ENCODE data around the gene DLGAP4.
"Not testable (repeated sequence)": the region's sequence is repeated elsewhere in the genome, so short reads cannot be mapped to it uniquely, and the experiment has no call there.

The DLGAP4 gene

GRCh38 chr20:36521526-36521925 lies 215.4 kb downstream of the DLGAP4 start:
- TF ChIP-seq CTCF (IDR thresholded peaks at IDR 0.05; ENCODE audit: low read depth, low read length), result no peak
- in situ Hi-C loops (cut with HindIII; ENCODE audit: low sequenced_read_pairs), result no loop called here
- H3K4me3 ChIP-seq (ENCODE audit: low read depth, low read length), result no peak overlapping the region
- no peak for DNase-seq (ENCODE audit: low read depth, low spot score)

GRCh38 chr20:36522412-36522811 lies 216.3 kb downstream of the DLGAP4 start:
- DNase-seq (ENCODE audit: low read depth, low spot score); H3K4me3 ChIP-seq (ENCODE audit: low read depth, low read length); in situ Hi-C loops (cut with HindIII; ENCODE audit: low sequenced_read_pairs): not testable (repeated sequence)

GRCh38 chr20:36523341-36523740 lies 217.2 kb downstream of the DLGAP4 start:
- DNase-seq (ENCODE audit: low read depth, low spot score), result no peak
- no peak for TF ChIP-seq CTCF (IDR thresholded peaks at IDR 0.05; ENCODE audit: low read depth, low read length)
- in situ Hi-C loops (cut with HindIII; ENCODE audit: low sequenced_read_pairs), result no loop called here
- no peak overlapping the region for H3K4me3 ChIP-seq (ENCODE audit: low read depth, low read length)

- no peak for TF ChIP-seq CTCF (IDR thresholded peaks at IDR 0.05; ENCODE audit: low read depth, low read length)
- in situ Hi-C loops (cut with HindIII; ENCODE audit: low sequenced_read_pairs), result no loop called here
- H3K4me3 ChIP-seq (ENCODE audit: low read depth, low read length), result no peak overlapping the region
- no peak for DNase-seq (ENCODE audit: low read depth, low spot score)
Measured at GRCh38 chr20:36525620-36526365, 219.7 kb downstream of the DLGAP4 start.

DNA sequence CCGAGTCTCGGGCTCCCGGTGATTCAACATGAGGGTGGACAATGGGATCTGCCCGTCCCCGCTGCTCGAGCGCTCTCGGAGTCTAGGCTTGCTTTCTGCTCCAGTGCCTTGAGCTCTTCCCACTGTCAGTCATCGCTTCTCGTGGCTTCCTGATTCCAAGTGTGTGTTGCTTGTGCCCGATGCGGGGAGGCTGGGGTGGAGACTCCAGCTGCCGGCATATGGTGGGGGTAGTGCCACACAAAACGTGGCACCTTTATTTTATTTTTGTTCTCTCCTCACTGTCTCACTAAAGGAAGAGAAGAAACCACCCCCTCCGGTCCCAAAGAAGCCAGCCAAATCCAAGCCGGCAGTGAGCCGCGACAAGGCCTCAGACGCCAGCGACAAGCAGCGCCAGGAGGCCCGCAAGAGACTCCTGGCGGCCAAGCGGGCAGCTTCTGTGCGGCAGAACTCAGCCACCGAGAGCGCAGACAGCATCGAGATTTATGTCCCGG lies 220.4 kb downstream of the DLGAP4 start:
- no peak for TF ChIP-seq CTCF (IDR thresholded peaks at IDR 0.05; ENCODE audit: low read depth, low read length)
- in situ Hi-C loops (cut with HindIII; ENCODE audit: low sequenced_read_pairs), result no loop called here
- DNase-seq (ENCODE audit: low read depth, low spot score), result no peak
- H3K4me3 ChIP-seq (ENCODE audit: low read depth, low read length), result no peak overlapping the region

DNA sequence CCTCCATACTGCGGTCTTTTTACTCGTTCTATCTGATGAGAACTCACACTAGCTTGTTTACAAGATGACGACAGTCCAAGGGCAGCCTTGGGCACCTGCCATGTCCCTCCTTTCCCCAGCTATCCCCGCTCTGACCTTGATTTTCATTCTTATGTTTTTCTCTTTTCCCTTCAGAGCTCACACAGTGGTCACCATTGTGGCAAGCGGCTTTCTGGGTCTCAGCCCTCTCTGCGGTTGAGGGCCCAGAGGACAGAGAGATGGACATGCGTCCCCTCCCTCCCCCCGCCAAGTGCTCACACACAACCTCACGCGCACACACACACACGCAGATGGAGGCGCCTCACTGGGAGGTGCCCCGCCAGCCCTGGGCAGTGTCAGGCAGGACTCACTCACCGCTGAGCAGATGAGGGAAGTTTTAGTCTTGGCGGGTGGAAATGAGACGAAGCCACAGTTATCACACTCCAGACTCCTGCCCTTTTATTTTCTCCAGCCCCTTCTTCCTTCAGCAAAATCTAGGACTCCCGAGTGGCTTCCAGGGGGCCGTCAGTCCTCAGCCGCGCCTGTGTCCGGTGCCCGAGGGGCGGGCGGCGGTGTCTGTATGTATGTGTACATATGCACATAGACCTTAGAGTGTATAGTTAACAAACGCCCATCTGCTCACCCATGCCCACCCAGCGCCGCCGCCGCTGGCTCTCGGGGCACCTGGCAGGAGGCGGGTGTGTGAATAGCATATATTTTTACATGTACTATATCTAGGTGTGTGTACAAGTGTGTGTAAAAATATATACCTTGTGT lies 221.4 kb downstream of the DLGAP4 start:
- DNase-seq (ENCODE audit: low read depth, low spot score), result no peak
- no peak overlapping the region for H3K4me3 ChIP-seq (ENCODE audit: low read depth, low read length)
- no peak for TF ChIP-seq CTCF (IDR thresholded peaks at IDR 0.05; ENCODE audit: low read depth, low read length)
- in situ Hi-C loops (cut with HindIII; ENCODE audit: low sequenced_read_pairs), result no loop called here

Measured in astrocyte of the spinal cord (primary cell).